ENCODE results near the gene NATD1.

- TF ChIP-seq CTCF (IDR thresholded peaks at IDR 0.05) = no peak
- TF ChIP-seq POLR2A (IDR thresholded peaks at IDR 0.05; ENCODE audit: low read depth) = no peak
- no peak for TF ChIP-seq EP300 (IDR thresholded peaks at IDR 0.05)
These were observed 634 bp upstream of the NATD1 start for GRCh38 chr17:21253646-21254441.
